ENCODE data around the gene CHRM4.
A peak's percentile ranks its signal among the peaks of the same experiment; 100 is the strongest.

- TF ChIP-seq CTCF (IDR thresholded peaks at IDR 0.05 in 2 of 3, conservative IDR thresholded peaks at IDR 0.05 in 1 of 3; ENCODE audit: borderline replicate concordance in 1 of 3, insufficient read depth in 1 of 3, low read depth in 2 of 3, low read length in 2 of 3) (peak; percentile 16 to 41 (median 23); a peak in 3 of 6 replicates), RAD21 (IDR thresholded peaks at IDR 0.05; ENCODE audit: low read depth) (peak; percentile 46), TCF7L2 (IDR thresholded peaks at IDR 0.05; ENCODE audit: borderline replicate concordance, extremely low read depth, insufficient read depth, insufficient read length) (no peak), SIN3A (IDR thresholded peaks at IDR 0.05; ENCODE audit: low read depth) (no peak), EZH2phosphoT487 (IDR thresholded peaks at IDR 0.05; ENCODE audit: borderline replicate concordance) (no peak), YY1 (IDR thresholded peaks at IDR 0.05; ENCODE audit: extremely low read depth, insufficient replicate concordance, low read depth, low read length) (no peak), POLR2AphosphoS5 (IDR thresholded peaks at IDR 0.05; ENCODE audit: low read depth, low read length) (no peak), ZBTB33 (IDR thresholded peaks at IDR 0.05; ENCODE audit: extremely low read depth, insufficient replicate concordance, low read length) (no peak), MAX (IDR thresholded peaks at IDR 0.05) (no peak), POLR2A (IDR thresholded peaks at IDR 0.05; ENCODE audit: borderline replicate concordance, extremely low read depth, insufficient read depth, insufficient read length) (no peak), ATF3 (IDR thresholded peaks at IDR 0.05) (no peak)
Observed at GRCh38 chr11:46410021-46410420, 18.4 kb upstream of the CHRM4 start.

All from HCT116 (cell line).